ENCODE data around the gene UBAC1. TPM values are rescaled to one million over a fixed set of nuclear protein-coding genes. Genes with fewer than 3 reads are reported as not detected.

UBAC1 gene
- total and polyA plus RNA-seq, 10 of the 15 experiments (the other 5 are each of a cell fraction or from before 2014, with no cell fraction given), result 16.7 to 54.6 (median 38.5) TPM

DNA sequence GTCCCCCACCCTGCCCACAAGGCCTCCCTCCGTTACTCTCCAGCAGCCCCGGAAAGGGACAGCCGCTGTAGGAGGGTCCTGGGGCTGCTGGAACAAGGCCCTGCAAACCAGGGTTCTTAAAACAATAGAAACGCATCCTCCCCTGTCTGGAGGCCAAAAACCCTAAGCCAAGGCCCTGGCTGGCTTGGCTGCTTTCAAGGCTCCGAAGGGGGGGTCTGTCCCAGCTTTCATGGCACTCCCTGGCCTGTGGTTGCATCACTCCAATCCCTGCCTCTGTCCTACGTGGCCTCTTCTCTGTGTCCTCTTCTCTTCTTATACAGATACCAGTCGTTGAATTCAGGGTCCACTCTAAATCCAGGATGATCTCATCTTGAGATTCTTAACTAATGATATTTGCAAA, 7.4 kb upstream of the UBAC1 start (continued):
- TF ChIP-seq, protein P1, sequence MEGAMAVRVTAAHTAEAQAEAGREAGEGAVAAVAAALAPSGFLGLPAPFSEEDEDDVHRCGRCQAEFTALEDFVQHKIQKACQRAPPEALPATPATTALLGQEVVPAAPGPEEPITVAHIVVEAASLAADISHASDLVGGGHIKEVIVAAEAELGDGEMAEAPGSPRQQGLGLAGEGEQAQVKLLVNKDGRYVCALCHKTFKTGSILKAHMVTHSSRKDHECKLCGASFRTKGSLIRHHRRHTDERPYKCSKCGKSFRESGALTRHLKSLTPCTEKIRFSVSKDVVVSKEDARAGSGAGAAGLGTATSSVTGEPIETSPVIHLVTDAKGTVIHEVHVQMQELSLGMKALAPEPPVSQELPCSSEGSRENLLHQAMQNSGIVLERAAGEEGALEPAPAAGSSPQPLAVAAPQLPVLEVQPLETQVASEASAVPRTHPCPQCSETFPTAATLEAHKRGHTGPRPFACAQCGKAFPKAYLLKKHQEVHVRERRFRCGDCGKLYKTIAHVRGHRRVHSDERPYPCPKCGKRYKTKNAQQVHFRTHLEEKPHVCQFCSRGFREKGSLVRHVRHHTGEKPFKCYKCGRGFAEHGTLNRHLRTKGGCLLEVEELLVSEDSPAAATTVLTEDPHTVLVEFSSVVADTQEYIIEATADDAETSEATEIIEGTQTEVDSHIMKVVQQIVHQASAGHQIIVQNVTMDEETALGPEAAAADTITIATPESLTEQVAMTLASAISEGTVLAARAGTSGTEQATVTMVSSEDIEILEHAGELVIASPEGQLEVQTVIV (IDR thresholded peaks at IDR 0.05; ENCODE audit: borderline replicate concordance, partially characterized antibody), result no peak
- TF ChIP-seq PAX8 (IDR thresholded peaks at IDR 0.05) (no peak), POLR2AphosphoS5 (IDR thresholded peaks at IDR 0.05; ENCODE audit: low read length) (no peak), MTA3 (IDR thresholded peaks at IDR 0.05; ENCODE audit: borderline replicate concordance, low read length) (no peak), RBBP5 (conservative IDR thresholded peaks at IDR 0.05) (no peak), RUNX3 (IDR thresholded peaks at IDR 0.05; ENCODE audit: low read length) (no peak), MEF2B (IDR thresholded peaks at IDR 0.05; ENCODE audit: partially characterized antibody, poor library complexity, severe bottlenecking) (no peak), ZBED1 (IDR thresholded peaks at IDR 0.05; ENCODE audit: borderline replicate concordance) (no peak), ZNF207 (IDR thresholded peaks at IDR 0.05; ENCODE audit: borderline replicate concordance) (no peak), TBL1XR1 (IDR thresholded peaks at IDR 0.05; ENCODE audit: low read depth, low read length) (no peak), ZNF384 (IDR thresholded peaks at IDR 0.05; ENCODE audit: borderline replicate concordance, low read depth, low read length) (no peak)
- TF ChIP-seq, protein P2, sequence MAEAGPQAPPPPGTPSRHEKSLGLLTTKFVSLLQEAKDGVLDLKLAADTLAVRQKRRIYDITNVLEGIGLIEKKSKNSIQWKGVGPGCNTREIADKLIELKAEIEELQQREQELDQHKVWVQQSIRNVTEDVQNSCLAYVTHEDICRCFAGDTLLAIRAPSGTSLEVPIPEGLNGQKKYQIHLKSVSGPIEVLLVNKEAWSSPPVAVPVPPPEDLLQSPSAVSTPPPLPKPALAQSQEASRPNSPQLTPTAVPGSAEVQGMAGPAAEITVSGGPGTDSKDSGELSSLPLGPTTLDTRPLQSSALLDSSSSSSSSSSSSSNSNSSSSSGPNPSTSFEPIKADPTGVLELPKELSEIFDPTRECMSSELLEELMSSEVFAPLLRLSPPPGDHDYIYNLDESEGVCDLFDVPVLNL (IDR thresholded peaks at IDR 0.05; ENCODE audit: low read depth, low read length), result no peak
